Ishikawa (cell line): Measurements from ENCODE around the gene WWOX.

ENCODE experiments used
- CEBPB ChIP-seq: IDR thresholded peaks from 2 replicates; pipeline ENCODE4 v1.6.1; 2012
- CREB1 ChIP-seq: IDR thresholded peaks from 2 replicates; pipeline ENCODE4 v1.6.1; 2012; ENCODE audit warnings: low read depth
- EGR1 ChIP-seq: IDR thresholded peaks from 2 replicates; pipeline ENCODE4 v1.6.1; 2012
- EP300 ChIP-seq: IDR thresholded peaks from 2 replicates; pipeline ENCODE4 v1.6.1; 2012; ENCODE audit warnings: borderline replicate concordance
- FOXM1 ChIP-seq: IDR thresholded peaks from 2 replicates; pipeline ENCODE4 v1.6.1; 2012; ENCODE audit warnings: low read depth, borderline replicate concordance
- MAX ChIP-seq: IDR thresholded peaks from 2 replicates; pipeline ENCODE4 v1.6.1; 2012
- NFIC ChIP-seq: IDR thresholded peaks from 2 replicates; pipeline ENCODE4 v1.6.1; 2012
- RAD21 ChIP-seq: IDR thresholded peaks from 2 replicates; pipeline ENCODE4 v1.6.1; 2012; ENCODE audit warnings: low read depth
- REST ChIP-seq: IDR thresholded peaks from 2 replicates; pipeline ENCODE4 v1.6.1; 2012; ENCODE audit warnings: low read depth, mild to moderate bottlenecking
- TAF1 ChIP-seq: IDR thresholded peaks from 2 replicates; pipeline ENCODE4 v1.6.1; 2012; ENCODE audit warnings: low read depth, mild to moderate bottlenecking
- TCF12 ChIP-seq: IDR thresholded peaks from 2 replicates; pipeline ENCODE4 v1.6.1; 2012; ENCODE audit warnings: low read depth
- TEAD4 ChIP-seq: IDR thresholded peaks from 2 replicates; pipeline ENCODE4 v1.6.1; 2012
- USF1 ChIP-seq: IDR thresholded peaks from 2 replicates; pipeline ENCODE4 v1.6.1; 2012
- YY1 ChIP-seq: IDR thresholded peaks from 2 replicates; pipeline ENCODE4 v1.6.1; 2012; ENCODE audit warnings: low read depth
- ZBTB7A ChIP-seq: IDR thresholded peaks from 2 replicates; pipeline ENCODE4 v1.6.1; 2012; ENCODE audit warnings: low read depth

Gene WWOX

GRCh38 chr16:79211586-79211985 lies 1112.1 kb downstream of the WWOX start:
- TF ChIP-seq TAF1 (no peak), REST (no peak), CREB1 (no peak), EGR1 (no peak), YY1 (no peak), USF1 (no peak)

GRCh38 chr16:79212114-79212791 lies 1112.8 kb downstream of the WWOX start:
- TF ChIP-seq USF1 (no peak), ZBTB7A (no peak), CEBPB (no peak), REST (no peak), YY1 (no peak), FOXM1 (no peak), MAX (no peak), TEAD4 (no peak), TCF12 (no peak), EGR1 (no peak)

- TF ChIP-seq FOXM1 = no peak
Measured at GRCh38 chr16:79213214-79213613, 1113.8 kb downstream of the WWOX start.

GRCh38 chr16:79215289-79215688 lies 1115.8 kb downstream of the WWOX start:
- TF ChIP-seq CEBPB = no peak
- TF ChIP-seq ZBTB7A = no peak
- TF ChIP-seq REST = no peak
- no peak for TF ChIP-seq MAX
- TF ChIP-seq YY1 = no peak
- no peak for TF ChIP-seq FOXM1

GRCh38 chr16:79217375-79218011 lies 1118.0 kb downstream of the WWOX start:
- no peak for TF ChIP-seq FOXM1
- no peak for TF ChIP-seq TCF12
- no peak for TF ChIP-seq CREB1
- TF ChIP-seq USF1 = no peak
- TF ChIP-seq EP300 = no peak
- no peak for TF ChIP-seq NFIC
- no peak for TF ChIP-seq TEAD4
- no peak for TF ChIP-seq MAX
- no peak for TF ChIP-seq TAF1
- no peak for TF ChIP-seq ZBTB7A
- TF ChIP-seq REST = no peak
- TF ChIP-seq RAD21 = no peak
- TF ChIP-seq YY1 = no peak
- TF ChIP-seq EGR1 = no peak
- TF ChIP-seq CEBPB = no peak
